Measurements from ENCODE around the gene LRIF1.

DNA sequence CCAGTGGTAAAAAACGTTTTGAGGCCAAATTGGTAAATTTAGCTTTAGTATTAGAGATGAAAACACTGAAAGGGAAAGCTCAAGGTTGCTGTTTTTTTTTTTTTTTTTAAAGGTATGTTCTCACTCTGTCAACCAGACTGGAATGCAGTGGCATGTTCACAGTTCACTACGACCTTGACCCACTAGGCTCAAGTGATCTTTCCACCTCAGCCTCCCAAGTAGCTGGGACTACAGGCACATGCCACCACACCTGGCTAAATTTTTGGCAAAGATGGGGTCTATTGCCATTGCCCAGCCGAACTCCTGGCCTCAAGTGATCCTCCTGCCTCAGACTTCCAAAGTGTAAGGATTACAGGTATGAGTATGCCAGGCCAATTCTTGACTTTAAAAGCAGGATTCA, 18.9 kb downstream of the LRIF1 start:
- TF ChIP-seq CTCF (conservative IDR thresholded peaks at IDR 0.05; ENCODE audit: low read depth, low read length) (no peak), FOS (IDR thresholded peaks at IDR 0.05; ENCODE audit: low read depth, low read length) (no peak), MAFK (IDR thresholded peaks at IDR 0.05; ENCODE audit: low read depth, low read length) (no peak), SMC3 (IDR thresholded peaks at IDR 0.05; ENCODE audit: low read depth, low read length) (no peak), POLR2A (IDR thresholded peaks at IDR 0.05; ENCODE audit: low read depth, low read length) (no peak), RFX5 (IDR thresholded peaks at IDR 0.05; ENCODE audit: low read depth, low read length) (no peak), CEBPB (IDR thresholded peaks at IDR 0.05; ENCODE audit: low read depth, low read length) (no peak), RAD21 (IDR thresholded peaks at IDR 0.05; ENCODE audit: low read length) (no peak), MAZ (IDR thresholded peaks at IDR 0.05; ENCODE audit: borderline replicate concordance, low read depth, low read length) (no peak), MXI1 (IDR thresholded peaks at IDR 0.05; ENCODE audit: borderline replicate concordance, low read depth, low read length) (no peak)
- TF ChIP-seq, protein P1, sequence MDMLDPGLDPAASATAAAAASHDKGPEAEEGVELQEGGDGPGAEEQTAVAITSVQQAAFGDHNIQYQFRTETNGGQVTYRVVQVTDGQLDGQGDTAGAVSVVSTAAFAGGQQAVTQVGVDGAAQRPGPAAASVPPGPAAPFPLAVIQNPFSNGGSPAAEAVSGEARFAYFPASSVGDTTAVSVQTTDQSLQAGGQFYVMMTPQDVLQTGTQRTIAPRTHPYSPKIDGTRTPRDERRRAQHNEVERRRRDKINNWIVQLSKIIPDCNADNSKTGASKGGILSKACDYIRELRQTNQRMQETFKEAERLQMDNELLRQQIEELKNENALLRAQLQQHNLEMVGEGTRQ (IDR thresholded peaks at IDR 0.05; ENCODE audit: low read depth, low read length): no peak
- TF ChIP-seq, protein P2, sequence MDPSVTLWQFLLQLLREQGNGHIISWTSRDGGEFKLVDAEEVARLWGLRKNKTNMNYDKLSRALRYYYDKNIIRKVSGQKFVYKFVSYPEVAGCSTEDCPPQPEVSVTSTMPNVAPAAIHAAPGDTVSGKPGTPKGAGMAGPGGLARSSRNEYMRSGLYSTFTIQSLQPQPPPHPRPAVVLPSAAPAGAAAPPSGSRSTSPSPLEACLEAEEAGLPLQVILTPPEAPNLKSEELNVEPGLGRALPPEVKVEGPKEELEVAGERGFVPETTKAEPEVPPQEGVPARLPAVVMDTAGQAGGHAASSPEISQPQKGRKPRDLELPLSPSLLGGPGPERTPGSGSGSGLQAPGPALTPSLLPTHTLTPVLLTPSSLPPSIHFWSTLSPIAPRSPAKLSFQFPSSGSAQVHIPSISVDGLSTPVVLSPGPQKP (IDR thresholded peaks at IDR 0.05; ENCODE audit: borderline replicate concordance, low read depth, low read length): no peak
